ENCODE data around the gene MYBPC3.

Gene MYBPC3

GRCh38 chr11:47375546-47376085 lies 23.1 kb upstream of the MYBPC3 start:
- H3K4me2 ChIP-seq: peak overlapping the region; percentile 100

GRCh38 chr11:47375020-47375419 lies 22.5 kb upstream of the MYBPC3 start:
- Histone ChIP-seq H3K27me3 (no peaks in the 10 kb centered on the region), H3K4me2 (peak overlapping the region; percentile 100), H3K4me1 (peaks cover 56% of the 10 kb centered on the region), H3K36me3 (peaks cover 56% of the 10 kb centered on the region), H4K20me1 (peaks cover 28% of the 10 kb centered on the region; the same call in 1 of the 2 replicates), H3K9me3 (no peaks in the 10 kb centered on the region), H3K9ac (peak overlapping the region; percentile 97), H3K27ac (peak overlapping the region; percentile 99), H3K4me3 (no peak overlapping the region)
- no peak for TF ChIP-seq Cebpa-rat (IDR thresholded peaks at IDR 0.05)

More at GRCh38 chr11:47375546-47376085, 23.1 kb upstream of the MYBPC3 start:
- Histone ChIP-seq H3K4me1 (peaks cover 53% of the 10 kb centered on the region), H3K27ac (peak overlapping the region; percentile 99), H3K4me3 (peak overlapping the region; percentile 83), H3K27me3 (no peaks in the 10 kb centered on the region), H3K36me3 (peaks cover 50% of the 10 kb centered on the region), H3K9ac (peak overlapping the region; percentile 97), H4K20me1 (peaks cover 23% of the 10 kb centered on the region; the same call in 1 of the 2 replicates), H3K9me3 (no peaks in the 10 kb centered on the region)
- no peak for TF ChIP-seq Cebpa-rat (IDR thresholded peaks at IDR 0.05)

DNA sequence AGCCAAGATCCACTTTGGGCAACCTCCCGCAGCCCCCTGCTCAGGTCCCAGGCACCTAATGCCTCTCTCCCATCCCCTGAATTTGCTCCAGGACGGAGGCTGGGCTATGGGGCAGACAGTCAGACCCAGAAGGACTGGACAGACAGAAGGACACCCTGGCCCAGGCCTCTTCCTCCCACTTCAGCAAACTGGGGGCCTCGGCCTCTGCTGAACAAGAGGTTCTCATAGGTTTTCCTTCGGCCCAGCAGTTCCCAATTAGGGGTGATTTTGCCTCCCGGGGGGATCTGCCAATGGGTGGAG lies 22.2 kb upstream of the MYBPC3 start:
- no peak for TF ChIP-seq Cebpa-rat (IDR thresholded peaks at IDR 0.05)
- H3K4me2 ChIP-seq: peak overlapping the region; percentile 100
- H3K4me1 ChIP-seq: peaks cover 59% of the 10 kb centered on the region
- peaks cover 60% of the 10 kb centered on the region for H3K36me3 ChIP-seq
- no peak overlapping the region for H3K4me3 ChIP-seq
- H3K9ac ChIP-seq: peak overlapping the region; percentile 97; the same call in 1 of the 2 replicates
- no peaks in the 10 kb centered on the region for H3K9me3 ChIP-seq
- no peaks in the 10 kb centered on the region for H3K27me3 ChIP-seq
- peak overlapping the region; percentile 99 for H3K27ac ChIP-seq
- H4K20me1 ChIP-seq: peaks cover 32% of the 10 kb centered on the region; the same call in 1 of the 2 replicates

- H3K9ac ChIP-seq: peak overlapping the region; percentile 57; the same call in 1 of the 2 replicates
- H3K9me3 ChIP-seq: no peaks in the 10 kb centered on the region
- H3K4me2 ChIP-seq: peak overlapping the region; percentile 100
- no peak overlapping the region for H3K4me3 ChIP-seq
- peaks cover 35% of the 10 kb centered on the region; the same call in 1 of the 2 replicates for H4K20me1 ChIP-seq
- peaks cover 63% of the 10 kb centered on the region for H3K36me3 ChIP-seq
- H3K4me1 ChIP-seq: peaks cover 59% of the 10 kb centered on the region
- TF ChIP-seq Cebpa-rat (IDR thresholded peaks at IDR 0.05): no peak
- H3K27me3 ChIP-seq: no peaks in the 10 kb centered on the region
- H3K27ac ChIP-seq: peak overlapping the region; percentile 99
Observed at GRCh38 chr11:47373876-47374719, 21.6 kb upstream of the MYBPC3 start.

DNA sequence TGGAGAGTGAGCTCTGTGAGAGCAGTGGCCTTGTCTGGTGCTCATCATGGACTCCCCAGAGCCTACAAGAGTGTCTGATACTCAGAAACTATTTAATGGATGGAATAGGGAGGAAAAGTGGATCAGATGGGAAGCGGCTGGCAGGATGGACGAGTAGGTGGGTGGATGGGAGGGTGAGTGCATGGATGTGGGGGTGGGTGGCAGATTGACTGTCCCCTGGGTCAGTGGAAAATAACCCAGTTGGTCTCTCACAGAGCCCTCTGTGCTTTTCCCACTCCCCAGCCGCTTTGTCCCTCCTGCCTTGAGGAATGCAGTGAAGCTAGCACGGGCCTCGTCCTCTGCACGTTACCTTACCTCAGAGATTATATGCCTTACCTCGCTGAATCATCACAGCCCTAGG lies 19.9 kb upstream of the MYBPC3 start:
- Histone ChIP-seq H3K4me1 (peaks cover 52% of the 10 kb centered on the region), H3K9me3 (no peaks in the 10 kb centered on the region), H4K20me1 (peaks cover 48% of the 10 kb centered on the region; the same call in 1 of the 2 replicates), H3K4me3 (no peak overlapping the region), H3K27ac (no peak overlapping the region), H3K27me3 (no peaks in the 10 kb centered on the region), H3K36me3 (peaks cover 79% of the 10 kb centered on the region), H3K9ac (no peak overlapping the region), H3K4me2 (no peak overlapping the region)
- no peak for TF ChIP-seq Cebpa-rat (IDR thresholded peaks at IDR 0.05)

GRCh38 chr11:47369676-47370075 lies 17.2 kb upstream of the MYBPC3 start:
- Histone ChIP-seq H3K4me3 (no peak overlapping the region), H3K4me2 (no peak overlapping the region), H3K36me3 (peaks cover 92% of the 10 kb centered on the region), H3K27me3 (no peaks in the 10 kb centered on the region), H3K9ac (0 out of 2 replicates have a peak overlapping the region, but pooled peaks have one; percentile 1), H3K9me3 (no peaks in the 10 kb centered on the region), H3K27ac (no peak overlapping the region), H4K20me1 (peaks cover 36% of the 10 kb centered on the region; the same call in 1 of the 2 replicates), H3K4me1 (peaks cover 51% of the 10 kb centered on the region)
- TF ChIP-seq Cebpa-rat (IDR thresholded peaks at IDR 0.05): no peak

- Histone ChIP-seq H4K20me1 (peaks cover 31% of the 10 kb centered on the region; the same call in 1 of the 2 replicates), H3K4me1 (peaks cover 72% of the 10 kb centered on the region), H3K9me3 (no peaks in the 10 kb centered on the region), H3K4me3 (no peak overlapping the region), H3K36me3 (peaks cover 65% of the 10 kb centered on the region), H3K27ac (0 out of 2 replicates have a peak overlapping the region, but pooled peaks have one; percentile 23), H3K4me2 (peak overlapping the region; percentile 58), H3K9ac (peak overlapping the region; percentile 30; the same call in 1 of the 2 replicates), H3K27me3 (no peaks in the 10 kb centered on the region)
- no peak for TF ChIP-seq Cebpa-rat (IDR thresholded peaks at IDR 0.05)
Observed at GRCh38 chr11:47366020-47366490, 13.6 kb upstream of the MYBPC3 start.

GRCh38 chr11:47361419-47361818 lies 8.9 kb upstream of the MYBPC3 start:
- Histone ChIP-seq H3K27me3 (no peaks in the 10 kb centered on the region), H4K20me1 (peaks cover 6% of the 10 kb centered on the region; the same call in 1 of the 2 replicates), H3K9me3 (no peaks in the 10 kb centered on the region), H3K36me3 (peaks cover 30% of the 10 kb centered on the region), H3K4me3 (no peak overlapping the region), H3K4me1 (peaks cover 81% of the 10 kb centered on the region), H3K4me2 (peak overlapping the region; percentile 80), H3K9ac (peak overlapping the region; percentile 79), H3K27ac (peak overlapping the region; percentile 99)
- TF ChIP-seq Cebpa-rat (IDR thresholded peaks at IDR 0.05): no peak

DNA sequence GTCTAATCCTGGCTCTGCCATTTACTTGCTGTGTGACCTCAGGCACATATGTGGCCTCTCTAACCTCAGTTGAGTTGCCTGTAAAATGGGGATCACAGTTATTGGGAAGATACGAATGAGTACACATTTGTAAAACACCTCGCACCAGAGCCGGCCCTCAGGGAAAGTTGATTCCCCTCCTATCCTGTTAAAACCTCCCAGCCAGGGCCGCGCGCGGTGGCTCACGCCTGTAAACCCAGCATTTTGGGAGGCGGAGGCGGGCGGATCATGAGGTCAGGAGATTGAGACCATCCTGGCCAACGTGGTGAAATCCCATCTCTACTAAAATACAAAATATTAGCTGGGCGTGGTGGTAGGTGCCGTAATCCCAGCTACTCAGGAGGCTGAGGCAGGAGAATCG lies 7.8 kb upstream of the MYBPC3 start:
- peak overlapping the region; percentile 80 for H3K4me2 ChIP-seq
- no peak for TF ChIP-seq Cebpa-rat (IDR thresholded peaks at IDR 0.05)
- no peaks in the 10 kb centered on the region for H3K9me3 ChIP-seq
- no peaks in the 10 kb centered on the region; the same call in 1 of the 2 replicates for H4K20me1 ChIP-seq
- peaks cover 71% of the 10 kb centered on the region for H3K4me1 ChIP-seq
- H3K36me3 ChIP-seq: peaks cover 30% of the 10 kb centered on the region
- no peaks in the 10 kb centered on the region for H3K27me3 ChIP-seq
- no peak overlapping the region for H3K4me3 ChIP-seq
- peak overlapping the region; percentile 99 for H3K27ac ChIP-seq
- peak overlapping the region; percentile 79; the same call in 1 of the 2 replicates for H3K9ac ChIP-seq

DNA sequence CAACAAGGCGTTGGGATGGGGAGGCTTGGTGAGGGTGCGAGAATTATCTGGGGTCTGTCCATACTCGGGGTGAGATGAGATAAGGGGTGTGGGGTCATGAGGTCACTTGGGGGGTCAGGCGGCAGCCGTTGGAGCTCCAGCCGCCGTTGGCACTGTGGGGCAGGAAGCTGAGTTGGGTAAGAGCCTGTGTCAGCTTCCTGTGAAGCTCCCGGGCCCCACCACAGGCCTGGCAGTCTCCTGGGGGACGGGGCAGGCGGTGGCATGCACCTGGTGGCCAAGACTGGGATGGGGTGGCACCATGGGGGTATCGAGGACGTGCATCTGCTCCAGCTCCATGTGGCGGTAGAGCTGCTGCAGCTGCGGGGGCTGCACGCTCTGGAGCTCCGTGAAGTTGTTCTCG lies 7.1 kb upstream of the MYBPC3 start:
- Histone ChIP-seq H4K20me1 (no peaks in the 10 kb centered on the region; the same call in 1 of the 2 replicates), H3K27me3 (no peaks in the 10 kb centered on the region), H3K36me3 (peaks cover 25% of the 10 kb centered on the region), H3K27ac (peak overlapping the region; percentile 99), H3K4me2 (peak overlapping the region; percentile 80), H3K4me3 (no peak overlapping the region), H3K9me3 (no peaks in the 10 kb centered on the region), H3K9ac (peak overlapping the region; percentile 79), H3K4me1 (peaks cover 63% of the 10 kb centered on the region)
- peak; percentile 94 for TF ChIP-seq Cebpa-rat (IDR thresholded peaks at IDR 0.05)
